Skeletal muscle tissue (tissue), 4 donors: ENCODE data around the gene SCAMP4. TPM values are rescaled to one million over a fixed set of nuclear protein-coding genes. Genes with fewer than 3 reads are reported as not detected.
A peak's percentile ranks its signal among the peaks of the same experiment; 100 is the strongest.

Experiments used
- H3K27ac ChIP-seq: one replicate; pipeline ENCODE4 v1.7.0; 2013; ENCODE audit warnings: mild to moderate bottlenecking, low read depth, low read length, inconsistent platforms
- H3K27me3 ChIP-seq, 3 donors: one replicate each; pipeline ENCODE4 v1.7.0; 2013; ENCODE audit warnings: low read length in 3 of 3; ENCODE audit not compliant: control insufficient read depth in 3 of 3, insufficient read depth in 3 of 3
- H3K36me3 ChIP-seq, 3 donors: one replicate each; pipeline ENCODE4 v1.7.0; 2013; ENCODE audit warnings: low read length in 3 of 3; ENCODE audit not compliant: control insufficient read depth in 3 of 3, insufficient read depth in 3 of 3
- H3K4me1 ChIP-seq, 3 donors: one replicate each; pipeline ENCODE4 v1.7.0; 2013; ENCODE audit warnings: low read length in 3 of 3, mild to moderate bottlenecking in 3 of 3; ENCODE audit not compliant: control insufficient read depth in 3 of 3, insufficient read depth in 3 of 3
- H3K4me3 ChIP-seq, 3 donors: one replicate each; pipeline ENCODE4 v1.7.0; 2013; ENCODE audit warnings: low read length in 3 of 3
- H3K9ac ChIP-seq, 3 donors: one replicate each; pipeline ENCODE4 v1.7.0; 2013; ENCODE audit warnings: low read length in 3 of 3, mild to moderate bottlenecking in 3 of 3, moderate library complexity in 2 of 3, low read depth in 1 of 3
- H3K9me3 ChIP-seq, 3 donors: one replicate each; pipeline ENCODE4 v1.7.0; 2013; ENCODE audit warnings: low read length in 3 of 3; ENCODE audit not compliant: control insufficient read depth in 3 of 3
- total RNA-seq: library from RNA; depleted of rRNA; stranded (reverse); fragments of >200 nt; gene quantifications from one replicate; pipeline ENCODE4 v1.2.3, GENCODE V29; 2014
- donor health status: Osteomylitis.

SCAMP4 gene, protein sequence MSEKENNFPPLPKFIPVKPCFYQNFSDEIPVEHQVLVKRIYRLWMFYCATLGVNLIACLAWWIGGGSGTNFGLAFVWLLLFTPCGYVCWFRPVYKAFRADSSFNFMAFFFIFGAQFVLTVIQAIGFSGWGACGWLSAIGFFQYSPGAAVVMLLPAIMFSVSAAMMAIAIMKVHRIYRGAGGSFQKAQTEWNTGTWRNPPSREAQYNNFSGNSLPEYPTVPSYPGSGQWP
- total RNA-seq: 8.9 TPM

DNA sequence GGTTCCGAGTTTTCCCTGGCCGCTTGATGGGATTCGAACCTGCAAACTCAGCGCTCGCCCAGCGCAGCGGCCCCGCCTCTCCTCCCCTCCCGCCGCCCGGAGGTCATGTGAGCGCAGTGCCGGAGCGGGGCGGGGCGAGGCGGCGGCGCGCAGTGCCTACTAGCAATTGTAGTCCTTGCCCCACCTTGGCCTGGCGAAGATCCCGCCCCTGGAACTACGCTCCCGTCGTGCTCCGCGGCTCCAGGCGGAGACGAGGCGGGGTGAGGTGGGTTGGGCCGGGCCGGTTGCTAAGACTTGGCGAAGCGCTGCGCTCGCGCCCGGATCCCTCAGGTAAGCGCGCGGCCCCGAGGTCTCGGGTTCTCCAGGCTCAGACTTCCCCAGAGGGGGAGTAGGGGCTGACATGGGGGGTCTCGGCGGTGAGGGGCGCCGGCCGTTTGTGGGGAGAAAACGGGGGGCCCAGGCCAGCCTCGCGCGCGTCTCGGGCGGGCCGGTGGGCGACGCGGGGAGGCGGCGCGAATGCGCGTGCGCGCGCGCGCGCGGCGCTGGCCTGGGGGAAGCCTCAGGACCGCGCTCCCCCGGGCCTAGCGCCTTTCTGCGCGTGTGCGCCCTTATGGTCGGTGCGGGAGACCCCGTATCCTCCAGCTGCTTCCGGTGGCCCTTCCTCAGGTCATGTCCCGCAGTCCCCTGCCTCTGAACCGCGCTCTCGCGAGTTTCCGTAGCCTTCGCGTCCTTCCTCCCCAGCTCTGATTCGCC lies at the start of gene SCAMP4, which contains the start of gene ADAT3:
TSS of gene SCAMP4 (plus strand) at position 290 of the 753 bp plus-strand sequence. CDS start 9,621 bp downstream, outside the sequence.
TSS of gene ADAT3 (plus strand) at position 290 of the 753 bp plus-strand sequence. CDS start 6,649 bp downstream, outside the sequence.
- H3K27me3 ChIP-seq: no peaks in the 10 kb centered on the region
- no peaks in the 10 kb centered on the region for H3K9me3 ChIP-seq
- peak within 1 kb of the TSS; percentile 76 to 82 (median 77) for H3K9ac ChIP-seq
- peak within 1 kb of the TSS; percentile 69 for H3K27ac ChIP-seq
- H3K4me3 ChIP-seq: peak within 1 kb of the TSS; percentile 85 to 93 (median 88)
- H3K4me1 ChIP-seq: peaks cover 12 to 37% (median 14%) of the 10 kb centered on the region in 3 donors
- H3K36me3 ChIP-seq: no peaks in the 10 kb centered on the region

DNA sequence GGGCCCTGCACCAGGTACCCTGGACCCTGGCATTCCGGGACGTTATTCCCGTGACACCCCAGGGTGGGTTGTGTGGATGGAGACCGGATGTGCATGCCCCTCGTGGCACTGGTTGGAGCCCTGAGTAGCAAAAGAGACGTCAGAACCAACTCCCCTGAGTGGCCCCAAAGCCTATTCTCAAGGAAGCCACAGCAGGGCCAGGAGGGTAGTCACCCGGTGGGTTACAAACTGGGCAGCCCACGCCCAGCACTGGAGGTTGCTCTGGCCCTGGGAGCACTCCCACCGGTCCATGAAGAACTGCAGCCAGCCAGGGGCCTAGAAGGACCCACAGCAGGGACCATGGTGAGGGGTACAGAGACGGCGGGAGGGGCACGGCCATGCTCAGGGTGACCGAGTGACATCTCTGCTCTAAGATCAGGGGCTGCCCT lies 49.4 kb upstream of the SCAMP4 start:
- peak overlapping the region; percentile 76 for H3K27ac ChIP-seq
- peak overlapping the region; percentile 45 to 74 (median 72) for H3K9ac ChIP-seq
- peaks cover 0 to 19% (median 16%) of the 10 kb centered on the region in 3 donors for H3K27me3 ChIP-seq
- peaks cover 17 to 51% (median 41%) of the 10 kb centered on the region in 3 donors for H3K4me1 ChIP-seq
- H3K9me3 ChIP-seq: no peaks in the 10 kb centered on the region
- no peaks in the 10 kb centered on the region for H3K36me3 ChIP-seq
- peak overlapping the region; percentile 52 to 67 (median 60) for H3K4me3 ChIP-seq

DNA sequence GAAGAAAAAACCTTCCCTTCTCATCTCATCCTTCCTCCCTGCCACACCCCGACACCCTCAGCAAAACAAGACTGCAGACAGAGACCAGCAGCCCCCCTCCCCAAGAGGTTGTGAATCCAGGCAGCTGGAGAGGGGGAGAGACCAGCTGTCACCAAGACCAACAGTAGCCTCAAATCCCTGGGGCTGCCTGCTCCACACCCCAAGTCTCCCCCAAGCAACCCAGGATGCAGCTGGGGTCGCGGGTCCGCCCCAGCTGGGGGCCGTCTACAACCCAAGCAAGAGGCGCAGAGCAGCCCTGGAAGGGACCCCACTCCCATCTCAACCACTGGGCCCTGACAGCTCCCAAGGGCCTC lies 48.9 kb upstream of the SCAMP4 start:
- H3K27ac ChIP-seq: peak overlapping the region; percentile 76
- no peaks in the 10 kb centered on the region for H3K9me3 ChIP-seq
- H3K27me3 ChIP-seq: peaks cover 0 to 19% (median 16%) of the 10 kb centered on the region in 3 donors
- no peaks in the 10 kb centered on the region for H3K36me3 ChIP-seq
- peak overlapping the region; percentile 52 to 67 (median 60) for H3K4me3 ChIP-seq
- peaks cover 21 to 56% (median 44%) of the 10 kb centered on the region in 3 donors for H3K4me1 ChIP-seq
- H3K9ac ChIP-seq: peak overlapping the region; percentile 45 to 74 (median 72)

GRCh38 chr19:1856698-1857603 lies 48.2 kb upstream of the SCAMP4 start:
- H3K27me3 ChIP-seq: peaks cover 0 to 19% (median 16%) of the 10 kb centered on the region in 3 donors
- no peaks in the 10 kb centered on the region for H3K9me3 ChIP-seq
- H3K27ac ChIP-seq: peak overlapping the region; percentile 76
- H3K4me3 ChIP-seq: peak overlapping the region; percentile 52 to 67 (median 60)
- peak overlapping the region; percentile 32 to 74 (median 72) for H3K9ac ChIP-seq
- H3K36me3 ChIP-seq: no peaks in the 10 kb centered on the region
- H3K4me1 ChIP-seq: peaks cover 26 to 62% (median 49%) of the 10 kb centered on the region in 3 donors

DNA sequence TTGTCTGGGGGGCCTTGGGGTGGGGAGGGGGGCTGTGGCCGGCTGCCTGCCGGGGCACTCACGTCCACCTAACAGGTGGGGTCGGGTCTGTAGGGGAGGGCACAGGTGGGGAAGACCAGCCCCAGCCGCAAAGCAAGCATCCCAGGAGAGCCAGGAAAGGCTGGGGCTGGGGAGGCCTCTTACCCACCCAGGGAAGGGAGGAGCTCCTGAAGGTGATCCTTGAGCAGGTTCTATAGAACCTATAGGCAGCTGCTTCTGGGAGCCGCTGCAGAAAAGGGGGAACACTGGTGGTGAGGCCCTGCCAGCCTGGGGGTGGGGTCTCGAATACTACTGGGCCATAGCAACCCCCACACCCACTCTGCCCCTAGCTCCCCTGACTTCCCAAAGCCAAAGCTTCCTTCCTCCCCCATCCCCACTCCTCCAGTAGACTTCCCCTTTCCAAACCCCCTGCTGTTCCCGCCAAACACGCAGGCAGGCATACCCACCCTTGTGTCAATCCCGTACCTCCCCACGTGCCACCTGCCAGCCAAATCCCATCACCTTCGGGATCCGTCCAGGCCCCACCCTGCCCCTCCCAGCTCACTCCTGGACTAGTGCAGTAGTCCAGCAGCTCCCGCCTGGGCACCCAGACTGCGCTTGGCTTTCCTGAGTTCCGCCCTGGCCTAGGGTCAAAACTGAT lies 47.4 kb upstream of the SCAMP4 start:
- H3K9ac ChIP-seq: peak overlapping the region in 1 of 3 donors; percentile 23
- peaks cover 0 to 19% (median 16%) of the 10 kb centered on the region in 3 donors for H3K27me3 ChIP-seq
- H3K27ac ChIP-seq: peak overlapping the region; percentile 76
- no peaks in the 10 kb centered on the region for H3K9me3 ChIP-seq
- H3K4me3 ChIP-seq: peak overlapping the region in 1 of 3 donors; percentile 6
- H3K4me1 ChIP-seq: peaks cover 26 to 66% (median 51%) of the 10 kb centered on the region in 3 donors
- no peaks in the 10 kb centered on the region for H3K36me3 ChIP-seq

DNA sequence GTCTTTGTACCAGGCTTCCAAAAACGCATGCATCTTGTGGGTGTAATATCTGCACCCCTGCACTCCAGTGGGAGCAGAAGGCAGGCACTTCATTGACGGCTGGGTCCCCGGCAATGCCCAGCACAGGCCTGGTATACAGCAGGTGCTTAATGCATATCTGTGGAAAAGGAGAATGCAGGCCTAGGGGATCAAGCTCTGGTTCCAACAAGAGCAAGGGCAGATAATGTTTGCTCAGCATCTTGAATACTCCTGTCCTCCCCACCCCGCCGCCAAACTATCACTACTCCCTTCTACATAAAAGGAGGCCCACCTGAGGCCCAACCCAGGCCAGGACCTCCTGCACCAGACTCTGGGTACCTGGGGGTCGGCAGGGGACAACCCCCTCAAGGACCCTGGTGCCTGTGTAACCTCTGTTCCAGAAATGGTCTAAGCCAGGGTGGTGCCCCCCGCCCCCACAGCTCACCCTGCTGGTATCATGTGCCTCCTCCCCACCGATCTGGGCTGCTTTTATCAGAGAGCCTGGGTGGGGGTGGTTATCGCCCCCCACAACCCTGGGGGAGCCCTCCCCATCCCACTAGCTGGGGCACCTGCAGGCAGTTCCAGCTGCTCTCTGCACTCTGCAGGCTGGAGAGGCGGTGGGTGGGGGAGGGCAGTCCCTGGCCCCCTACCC lies 46.7 kb upstream of the SCAMP4 start:
- H3K9ac ChIP-seq: no peak overlapping the region
- H3K36me3 ChIP-seq: no peaks in the 10 kb centered on the region
- peak overlapping the region; percentile 76 for H3K27ac ChIP-seq
- no peaks in the 10 kb centered on the region for H3K9me3 ChIP-seq
- H3K4me1 ChIP-seq: peaks cover 24 to 60% (median 50%) of the 10 kb centered on the region in 3 donors
- H3K4me3 ChIP-seq: no peak overlapping the region
- peaks cover 0 to 19% (median 16%) of the 10 kb centered on the region in 3 donors for H3K27me3 ChIP-seq

GRCh38 chr19:1859331-1859781 lies 45.8 kb upstream of the SCAMP4 start:
- Histone ChIP-seq H3K27ac (no peak overlapping the region), H3K36me3 (no peaks in the 10 kb centered on the region), H3K4me3 (no peak overlapping the region), H3K27me3 (peaks cover 0 to 19% (median 16%) of the 10 kb centered on the region in 3 donors), H3K9me3 (no peaks in the 10 kb centered on the region), H3K4me1 (peaks cover 24 to 59% (median 49%) of the 10 kb centered on the region in 3 donors), H3K9ac (no peak overlapping the region)

DNA sequence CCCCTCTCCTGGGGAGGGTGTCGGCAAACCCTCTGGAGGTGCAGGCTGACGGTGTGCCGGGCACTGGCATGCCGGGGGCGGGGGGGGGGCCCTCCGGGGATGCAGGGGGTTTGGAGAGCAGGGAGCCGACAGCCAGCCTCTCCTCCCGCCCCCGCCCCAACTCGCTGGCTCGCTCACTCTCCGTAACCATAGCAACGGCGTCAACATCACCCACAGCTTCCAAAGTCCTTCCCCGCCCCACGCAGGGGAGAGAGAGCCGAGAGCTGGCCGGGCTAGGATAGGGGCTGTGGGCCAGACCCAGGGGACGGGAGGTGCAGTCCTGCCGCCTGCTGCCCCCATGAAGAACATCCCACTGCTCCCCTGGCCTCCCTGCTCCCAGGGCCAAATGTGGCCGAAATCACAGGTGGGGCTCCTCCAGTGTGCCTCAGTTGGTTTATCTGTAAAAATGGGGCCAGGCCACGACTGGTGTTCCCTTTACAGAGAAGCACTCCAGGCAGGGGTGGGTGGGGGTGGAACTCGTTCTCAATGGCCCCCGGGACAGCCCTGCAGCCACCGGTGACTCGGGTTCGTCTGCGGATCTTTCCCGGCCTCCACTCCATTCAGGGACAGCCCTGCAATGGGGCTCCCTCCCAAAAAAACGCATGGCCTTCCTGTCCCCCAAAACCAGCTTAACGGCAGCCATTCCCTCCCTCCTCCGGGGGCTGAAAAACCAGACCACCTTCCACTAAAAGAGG lies 45.0 kb upstream of the SCAMP4 start:
- no peaks in the 10 kb centered on the region for H3K9me3 ChIP-seq
- no peaks in the 10 kb centered on the region for H3K36me3 ChIP-seq
- H3K4me1 ChIP-seq: peaks cover 23 to 60% (median 48%) of the 10 kb centered on the region in 3 donors
- no peak overlapping the region for H3K9ac ChIP-seq
- H3K27ac ChIP-seq: no peak overlapping the region
- peaks cover 0 to 19% (median 16%) of the 10 kb centered on the region in 3 donors for H3K27me3 ChIP-seq
- no peak overlapping the region for H3K4me3 ChIP-seq
